ENCODE data around the gene MAG.

- TF ChIP-seq CTCF (IDR thresholded peaks at IDR 0.05) (no peak), POLR2A (IDR thresholded peaks at IDR 0.05) (no peak), POLR2AphosphoS5 (IDR thresholded peaks at IDR 0.05) (no peak)
Observed at GRCh38 chr19:35316560-35316959, 24.6 kb downstream of the MAG start.

Data from breast epithelium (tissue), 3 donors.